Measurements from ENCODE around the gene KRTAP5-10.
"Not testable (repeated sequence)": the region's sequence is repeated elsewhere in the genome, so short reads cannot be mapped to it uniquely, and the experiment has no call there.

The KRTAP5-10 gene

GRCh38 chr11:71613931-71614330 lies 48.6 kb downstream of the KRTAP5-10 start:
- DNase-seq: not testable (repeated sequence)

GRCh38 chr11:71614366-71614917 lies 49.1 kb downstream of the KRTAP5-10 start:
- not testable (repeated sequence) for DNase-seq

GRCh38 chr11:71615003-71615402 lies 49.6 kb downstream of the KRTAP5-10 start:
- DNase-seq: not testable (repeated sequence)

Measured in NCI-H446 (cell line).